Lung (tissue), 12 donors: Measurements from ENCODE around the gene NTN3. TPM values are rescaled to one million over a fixed set of nuclear protein-coding genes. Genes with fewer than 3 reads are reported as not detected.
A peak's percentile ranks its signal among the peaks of the same experiment; 100 is the strongest.

Source experiments
- ATAC-seq: fragments of 200-7000 bp; cut with Tn5 transposase; one replicate; pipeline ENCODE4 v1.9.1; 2020; ENCODE audit warnings: moderate number of reproducible peaks; ENCODE audit not compliant: insufficient read depth, low FRiP score
- DNase-seq, 3 donors: peaks; one replicate each; pipeline ENCODE4 v3.0.0-alpha.2; 2013 to 2017
- H3K27ac ChIP-seq, 2 donors: one replicate each; pipeline ENCODE4 v1.5.1; 2013; ENCODE audit warnings: mild to moderate bottlenecking in 2 of 2, moderate library complexity in 2 of 2, control low read depth in 1 of 2, inconsistent platforms in 1 of 2, low read depth in 1 of 2, low read length in 1 of 2
- H3K27me3 ChIP-seq, 3 donors: one replicate each; pipeline ENCODE4 v1.5.1; 2013; ENCODE audit warnings: low read length in 2 of 3; ENCODE audit not compliant: control insufficient read depth in 3 of 3, insufficient read depth in 3 of 3
- H3K36me3 ChIP-seq, 4 donors: one replicate each; pipeline ENCODE4 v1.5.1; 2013; ENCODE audit warnings: low read length in 4 of 4, mild to moderate bottlenecking in 1 of 4, moderate library complexity in 1 of 4; ENCODE audit not compliant: control insufficient read depth in 4 of 4, insufficient read depth in 4 of 4
- H3K4me1 ChIP-seq, 5 donors: one replicate each; pipeline ENCODE4 v1.5.1; 2013; ENCODE audit warnings: low read length in 5 of 5, mild to moderate bottlenecking in 2 of 5, moderate library complexity in 1 of 5; ENCODE audit not compliant: control insufficient read depth in 5 of 5, insufficient read depth in 5 of 5
- H3K4me3 ChIP-seq: one replicate; pipeline ENCODE4 v1.5.1; 2013; ENCODE audit warnings: mild to moderate bottlenecking, control low read depth, moderate library complexity
- H3K9ac ChIP-seq, 2 donors: one replicate each; pipeline ENCODE4 v1.5.1; 2013; ENCODE audit warnings: low read length in 2 of 2, control low read depth in 1 of 2; ENCODE audit not compliant: insufficient read depth in 1 of 2
- H3K9me3 ChIP-seq, 4 donors: one replicate each; pipeline ENCODE4 v1.5.1; 2013; ENCODE audit warnings: low read length in 3 of 4, mild to moderate bottlenecking in 1 of 4, moderate library complexity in 1 of 4; ENCODE audit not compliant: control insufficient read depth in 4 of 4, insufficient read depth in 3 of 4
- WGBS, 2 donors: extraction: QIAGEN DNeasy Blood & Tissue Kit; methylation state at CpG; one replicate each; pipeline ENCODE4 v1.1.7; 2013; 5-methylcytosine and 5-hydroxymethylcytosine counted together
- polyA plus RNA-seq, 2 donors: library from polyadenylated mRNA; stranded (reverse); fragments of 200-250 nt; gene quantifications; one replicate each; pipeline ENCODE4 v1.2.1, GENCODE V29; 2013
- total RNA-seq, 2 donors: library from RNA; depleted of rRNA in 1 of 2; stranded (reverse); fragments of >200 nt in 1 of 2; gene quantifications; one replicate each; pipeline ENCODE4 v1.2.1, GENCODE V29; 2014 to 2021
- TF ChIP-seq, protein P1 (sequence below): IDR thresholded peaks from 2 replicates; pipeline ENCODE4 v1.5.1; 2012; ENCODE audit warnings: mild to moderate bottlenecking; ENCODE audit errors: control extremely low read depth, extremely low read depth
- donor health status: control.
- donor health status: control.
- donor health status: Bipolar disorder and iron deficiency.
- donor health status: healthy.
- donor health status: DM: yes; HTN: yes; CAD: no.

Gene NTN3
- total and polyA plus RNA-seq, 4 donors: 0.06 to 2.4 TPM; not detected in 2

DNA sequence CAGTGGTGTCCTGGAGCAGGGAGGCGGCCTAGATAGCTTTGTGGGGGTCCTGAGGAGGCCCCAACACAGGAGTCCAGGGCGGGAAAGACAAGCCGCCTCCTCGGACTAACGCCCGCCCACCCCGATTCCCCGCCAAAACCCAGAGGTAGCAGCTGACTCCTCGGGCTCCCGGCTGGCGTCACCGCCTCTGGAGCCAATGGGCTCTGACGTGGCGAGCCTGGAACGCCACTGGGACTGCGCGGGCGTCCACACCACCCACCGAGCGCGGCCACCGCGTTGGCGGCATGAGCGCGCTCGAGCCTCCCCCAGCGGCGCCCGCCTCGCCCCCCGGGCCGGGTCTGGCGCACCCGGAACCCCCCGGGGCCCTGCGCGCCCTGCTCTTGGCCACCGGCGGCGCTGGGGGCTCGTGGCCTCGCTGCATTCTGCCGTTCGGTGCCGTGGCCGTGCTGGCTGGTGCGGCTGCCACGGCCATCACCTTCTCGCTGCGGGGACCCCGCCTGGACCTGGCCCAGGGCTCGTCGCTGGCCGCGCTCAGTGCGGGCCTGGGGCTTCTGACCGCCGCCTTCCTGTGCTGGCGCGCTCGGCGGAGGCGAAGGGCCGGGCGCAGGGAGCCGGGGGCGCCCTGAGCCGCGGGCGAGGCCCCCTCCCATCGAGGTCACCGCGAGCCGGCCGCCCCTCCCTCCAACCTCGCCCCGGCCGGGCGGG is 3.4 kb upstream of the NTN3 start:
- Histone ChIP-seq H3K27ac (no peak overlapping the region), H3K9ac (peak overlapping the region in 1 of 2 donors; percentile 55), H3K4me3 (no peak overlapping the region), H3K27me3 (peaks cover 0 to 5% (median 0%) of the 10 kb centered on the region in 3 donors), H3K4me1 (peaks cover 0 to 50% (median 14%) of the 10 kb centered on the region in 5 donors), H3K36me3 (peaks cover 0 to under 1% (median 0%) of the 10 kb centered on the region in 4 donors), H3K9me3 (no peaks in the 10 kb centered on the region)
- 1 to 3% methylated on average over 48 to 80 of the region's 80 CpGs for WGBS, 2 donors
- peak; percentile 48 for ATAC-seq
- TF ChIP-seq, protein P1, sequence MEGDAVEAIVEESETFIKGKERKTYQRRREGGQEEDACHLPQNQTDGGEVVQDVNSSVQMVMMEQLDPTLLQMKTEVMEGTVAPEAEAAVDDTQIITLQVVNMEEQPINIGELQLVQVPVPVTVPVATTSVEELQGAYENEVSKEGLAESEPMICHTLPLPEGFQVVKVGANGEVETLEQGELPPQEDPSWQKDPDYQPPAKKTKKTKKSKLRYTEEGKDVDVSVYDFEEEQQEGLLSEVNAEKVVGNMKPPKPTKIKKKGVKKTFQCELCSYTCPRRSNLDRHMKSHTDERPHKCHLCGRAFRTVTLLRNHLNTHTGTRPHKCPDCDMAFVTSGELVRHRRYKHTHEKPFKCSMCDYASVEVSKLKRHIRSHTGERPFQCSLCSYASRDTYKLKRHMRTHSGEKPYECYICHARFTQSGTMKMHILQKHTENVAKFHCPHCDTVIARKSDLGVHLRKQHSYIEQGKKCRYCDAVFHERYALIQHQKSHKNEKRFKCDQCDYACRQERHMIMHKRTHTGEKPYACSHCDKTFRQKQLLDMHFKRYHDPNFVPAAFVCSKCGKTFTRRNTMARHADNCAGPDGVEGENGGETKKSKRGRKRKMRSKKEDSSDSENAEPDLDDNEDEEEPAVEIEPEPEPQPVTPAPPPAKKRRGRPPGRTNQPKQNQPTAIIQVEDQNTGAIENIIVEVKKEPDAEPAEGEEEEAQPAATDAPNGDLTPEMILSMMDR: no peak
- peak; percentile 93 to 95 (median 93) for DNase-seq

DNA sequence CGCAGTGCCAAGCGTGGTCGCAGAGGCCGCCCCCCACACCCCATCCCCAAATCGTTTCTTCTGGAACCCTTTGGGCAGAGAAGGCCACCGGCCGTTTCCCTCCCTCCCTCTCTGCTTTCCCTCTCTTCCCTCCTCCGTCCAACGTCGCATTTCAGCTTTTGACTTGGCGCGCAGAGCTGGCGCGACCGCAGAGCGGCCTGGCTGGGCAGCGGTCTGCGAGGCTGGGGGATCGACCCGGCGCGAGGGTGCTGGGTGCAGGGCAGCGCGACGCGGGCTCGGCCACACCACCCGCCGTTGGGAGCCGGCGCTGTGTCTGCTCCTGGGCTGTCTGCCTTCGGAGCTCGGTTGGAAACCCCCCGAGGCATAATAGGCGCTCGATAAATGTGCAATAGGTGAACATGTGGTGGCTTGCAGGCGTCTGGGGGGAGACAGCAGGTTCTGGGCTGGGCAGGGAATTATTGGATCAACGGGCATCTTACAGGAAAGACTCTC is 2.8 kb upstream of the NTN3 start:
- Histone ChIP-seq H3K9me3 (no peaks in the 10 kb centered on the region), H3K9ac (peak overlapping the region in 1 of 2 donors; percentile 55), H3K27ac (no peak overlapping the region), H3K4me1 (peaks cover 0 to 56% (median 16%) of the 10 kb centered on the region in 5 donors), H3K4me3 (no peak overlapping the region), H3K36me3 (peaks cover 0 to 2% (median 0%) of the 10 kb centered on the region in 4 donors), H3K27me3 (peaks cover 0 to 8% (median 0%) of the 10 kb centered on the region in 3 donors)
- WGBS, 2 donors: 0 to 1% methylated on average over 38 of the region's 38 CpGs
- DNase-seq: peak; percentile 49 to 74 (median 70)
- ATAC-seq: no peak
- TF ChIP-seq, protein P1: no peak

GRCh38 chr16:2468725-2469398 is 2.2 kb upstream of the NTN3 start:
- Histone ChIP-seq H3K4me1 (peaks cover 3 to 59% (median 20%) of the 10 kb centered on the region in 5 donors), H3K9ac (no peak overlapping the region), H3K27me3 (peaks cover 0 to 8% (median 0%) of the 10 kb centered on the region in 3 donors), H3K36me3 (peaks cover 0 to 2% (median 0%) of the 10 kb centered on the region in 4 donors), H3K9me3 (no peaks in the 10 kb centered on the region), H3K27ac (no peak overlapping the region), H3K4me3 (no peak overlapping the region)
- 19 to 21% methylated on average over 10 to 14 of the region's 14 CpGs for WGBS, 2 donors
- ATAC-seq (no peak), DNase-seq (peak; percentile 81 to 87 (median 83))
- TF ChIP-seq, protein P1: no peak
